Aortic smooth muscle cell (primary cell): ENCODE data around the gene RHBDL1. TPM values are rescaled to one million over a fixed set of nuclear protein-coding genes. Genes with fewer than 3 reads are reported as not detected.

Experiments used
- total RNA-seq: library from RNA; depleted of rRNA; stranded (reverse); fragments of >200 nt; gene quantifications from 2 replicates; pipeline ENCODE4 v1.2.3, GENCODE V29; 2014

Gene RHBDL1
- 3.2 and 4.2 TPM in 2 replicates for total RNA-seq

GRCh38 chr16:674968-675883 is at the start of gene RHBDL1:
TSS of gene RHBDL1 (plus strand) at chr16:675671. CDS start at chr16:675791, 120 bp downstream.

GRCh38 chr16:630815-631405 is 44.6 kb upstream of the RHBDL1 start, which contains the start of gene WFIKKN1:
TSS of gene WFIKKN1 (plus strand) at chr16:630985. CDS start at chr16:631254, 269 bp downstream.

GRCh38 chr16:636206-637080 is 39.0 kb upstream of the RHBDL1 start, which contains the start of gene METTL26:
TSS of gene METTL26 (minus strand) at chr16:636305. CDS start at chr16:636290, 15 bp downstream.

GRCh38 chr16:641326-642188 is 33.9 kb upstream of the RHBDL1 start, which contains the start of gene MCRIP2:
TSS of gene MCRIP2 (plus strand) at chr16:641828. CDS start at chr16:641992, 164 bp downstream.

GRCh38 chr16:648781-649589 is 26.5 kb upstream of the RHBDL1 start, which contains the start of gene WDR90:
TSS of gene WDR90 (plus strand) at chr16:649365. CDS start at chr16:649417, 52 bp downstream.

GRCh38 chr16:667780-668518 is 7.5 kb upstream of the RHBDL1 start, which contains the start of gene RHOT2:
TSS of gene RHOT2 (plus strand) at chr16:668132. CDS start at chr16:668200, 68 bp downstream.

GRCh38 chr16:679814-680624 is 4.5 kb downstream of the RHBDL1 start, which contains the start of gene STUB1:
TSS of gene STUB1 (plus strand) at chr16:680410. CDS start at chr16:680526, 116 bp downstream.

GRCh38 chr16:684071-684794 is 8.8 kb downstream of the RHBDL1 start, which contains the start of gene JMJD8:
TSS of gene JMJD8 (minus strand) at chr16:684334. CDS start at chr16:684319, 15 bp downstream.

GRCh38 chr16:705431-706188 is 30.1 kb downstream of the RHBDL1 start, which contains the start of gene FBXL16:
TSS of gene FBXL16 (minus strand) at chr16:705801. CDS start at chr16:697405, 8,396 bp downstream.

GRCh38 chr16:714558-715476 is 39.3 kb downstream of the RHBDL1 start, which contains the start of gene METRN:
TSS of gene METRN (plus strand) at chr16:715118. CDS start at chr16:715290, 172 bp downstream.

GRCh38 chr16:720990-721764 is 45.7 kb downstream of the RHBDL1 start, which contains the start of gene ANTKMT:
TSS of gene ANTKMT (plus strand) at chr16:721146. CDS start at chr16:721275, 129 bp downstream.

GRCh38 chr16:726438-727290 is 51.2 kb downstream of the RHBDL1 start, which contains the start of the genes CCDC78 and HAGHL:
TSS of gene CCDC78 (minus strand) at chr16:726443. CDS start at chr16:726367, 76 bp downstream.
TSS of gene HAGHL (plus strand) at chr16:727106. CDS start at chr16:727510, 404 bp downstream.

